CD4-positive, alpha-beta T cell treated with Interferon gamma for 1 hour (primary cell): ENCODE results near the gene NMNAT2.

Experiments used
- DNase-seq: peaks from one replicate; pipeline ENCODE4 v3.0.0-alpha.2; 2020

NMNAT2 gene

GRCh38 chr1:183203094-183203493, 215.1 kb downstream of the NMNAT2 start:
- no peak for DNase-seq

GRCh38 chr1:183200451-183200850, 217.7 kb downstream of the NMNAT2 start:
- no peak for DNase-seq

- DNase-seq: no peak
These were observed 218.9 kb downstream of the NMNAT2 start for GRCh38 chr1:183199304-183199703.

GRCh38 chr1:183198463-183198862, 219.7 kb downstream of the NMNAT2 start:
- DNase-seq: no peak
